Ishikawa (cell line): ENCODE results near the gene RNF217.

Experiments used
- CEBPB ChIP-seq: IDR thresholded peaks from 2 replicates; pipeline ENCODE4 v1.6.1; 2012
- CREB1 ChIP-seq: IDR thresholded peaks from 2 replicates; pipeline ENCODE4 v1.6.1; 2012; ENCODE audit warnings: low read depth
- EGR1 ChIP-seq: IDR thresholded peaks from 2 replicates; pipeline ENCODE4 v1.6.1; 2012
- EP300 ChIP-seq: IDR thresholded peaks from 2 replicates; pipeline ENCODE4 v1.6.1; 2012; ENCODE audit warnings: borderline replicate concordance
- FOXM1 ChIP-seq: IDR thresholded peaks from 2 replicates; pipeline ENCODE4 v1.6.1; 2012; ENCODE audit warnings: low read depth, borderline replicate concordance
- MAX ChIP-seq: IDR thresholded peaks from 2 replicates; pipeline ENCODE4 v1.6.1; 2012
- NFIC ChIP-seq: IDR thresholded peaks from 2 replicates; pipeline ENCODE4 v1.6.1; 2012
- RAD21 ChIP-seq: IDR thresholded peaks from 2 replicates; pipeline ENCODE4 v1.6.1; 2012; ENCODE audit warnings: low read depth
- REST ChIP-seq: IDR thresholded peaks from 2 replicates; pipeline ENCODE4 v1.6.1; 2012; ENCODE audit warnings: low read depth, mild to moderate bottlenecking
- TAF1 ChIP-seq: IDR thresholded peaks from 2 replicates; pipeline ENCODE4 v1.6.1; 2012; ENCODE audit warnings: low read depth, mild to moderate bottlenecking
- TCF12 ChIP-seq: IDR thresholded peaks from 2 replicates; pipeline ENCODE4 v1.6.1; 2012; ENCODE audit warnings: low read depth
- TEAD4 ChIP-seq: IDR thresholded peaks from 2 replicates; pipeline ENCODE4 v1.6.1; 2012
- USF1 ChIP-seq: IDR thresholded peaks from 2 replicates; pipeline ENCODE4 v1.6.1; 2012
- YY1 ChIP-seq: IDR thresholded peaks from 2 replicates; pipeline ENCODE4 v1.6.1; 2012; ENCODE audit warnings: low read depth
- ZBTB7A ChIP-seq: IDR thresholded peaks from 2 replicates; pipeline ENCODE4 v1.6.1; 2012; ENCODE audit warnings: low read depth

Gene RNF217

GRCh38 chr6:125082908-125083683 lies 120.9 kb downstream of the RNF217 start:
- TF ChIP-seq YY1, result no peak
- no peak for TF ChIP-seq RAD21
- no peak for TF ChIP-seq NFIC
- TF ChIP-seq CEBPB, result no peak
- no peak for TF ChIP-seq TAF1
- TF ChIP-seq MAX, result no peak
- TF ChIP-seq REST, result no peak
- no peak for TF ChIP-seq TEAD4
- TF ChIP-seq CREB1, result no peak
- TF ChIP-seq EGR1, result no peak
- TF ChIP-seq ZBTB7A, result no peak
- no peak for TF ChIP-seq EP300
- TF ChIP-seq TCF12, result no peak

GRCh38 chr6:125083684-125083990 lies 121.4 kb downstream of the RNF217 start:
- no peak for TF ChIP-seq ZBTB7A
- TF ChIP-seq TCF12, result no peak
- TF ChIP-seq FOXM1, result no peak
- no peak for TF ChIP-seq REST
- no peak for TF ChIP-seq NFIC
- TF ChIP-seq EGR1, result no peak
- no peak for TF ChIP-seq TEAD4
- no peak for TF ChIP-seq MAX
- TF ChIP-seq EP300, result no peak
- no peak for TF ChIP-seq TAF1
- TF ChIP-seq USF1, result no peak
- TF ChIP-seq CREB1, result no peak
- no peak for TF ChIP-seq RAD21
- TF ChIP-seq CEBPB, result no peak
- TF ChIP-seq YY1, result no peak

- TF ChIP-seq FOXM1 (no peak), REST (no peak), CEBPB (no peak), CREB1 (no peak), USF1 (no peak), ZBTB7A (no peak), RAD21 (no peak), TCF12 (no peak), EGR1 (no peak), TEAD4 (no peak), NFIC (no peak), YY1 (no peak), EP300 (no peak)
Observed at GRCh38 chr6:125086716-125087115, 124.5 kb downstream of the RNF217 start.

GRCh38 chr6:125088963-125089362 lies 126.7 kb downstream of the RNF217 start:
- no peak for TF ChIP-seq USF1
- TF ChIP-seq EGR1, result no peak
